Testis (tissue), 3 donors: ENCODE measurements around the gene ENPP6. TPM values are rescaled to one million over a fixed set of nuclear protein-coding genes. Genes with fewer than 3 reads are reported as not detected.

Experiments used
- DNase-seq: peaks from one replicate; pipeline ENCODE4 v3.0.0-alpha.2; 2019
- H3K27ac ChIP-seq, 2 donors: fragments of 200-600 bp; sonication (generic); one replicate each; pipeline ENCODE4 v1.5.1; 2019
- H3K27me3 ChIP-seq: fragments of 200-600 bp; sonication (generic); one replicate; pipeline ENCODE4 v1.5.1; 2019
- H3K36me3 ChIP-seq: fragments of 200-600 bp; sonication (generic); one replicate; pipeline ENCODE4 v1.5.1; 2017; ENCODE audit warnings: low read depth; ENCODE audit errors: missing control alignments
- H3K4me1 ChIP-seq: fragments of 200-600 bp; sonication (generic); one replicate; pipeline ENCODE4 v1.5.1; 2019
- H3K4me3 ChIP-seq, 2 donors: fragments of 200-600 bp; sonication (generic); one replicate each; pipeline ENCODE4 v1.5.1; 2017 to 2019
- H3K9me3 ChIP-seq: fragments of 200-600 bp; sonication (generic); one replicate; pipeline ENCODE4 v1.5.1; 2017
- CTCF ChIP-seq, 3 experiments: fragments of 450-650 bp in 2 of 3; fragments of 200-600 bp in 1 of 3; sonication (generic) in 1 of 3; IDR thresholded peaks; one replicate each; pipeline ENCODE4 v1.5.1; 2016 to 2019; ENCODE audit warnings: antibody characterized with exemption in 3 of 3, mild to moderate bottlenecking in 2 of 3, moderate library complexity in 1 of 3
- POLR2A ChIP-seq: fragments of 450-650 bp; IDR thresholded peaks from one replicate; pipeline ENCODE4 v1.6.1; 2017; ENCODE audit warnings: antibody characterized with exemption, mild to moderate bottlenecking, moderate library complexity
- WGBS, 2 donors: methylation state at CpG; one replicate each; pipeline ENCODE4 v1.1.5; 2018; 5-methylcytosine and 5-hydroxymethylcytosine counted together
- intact Hi-C: fragments of 100-400 bp; cut with DNase I; formaldehyde crosslinking; loops from one replicate; pipeline ENCODE4 v1.15.1; 2023; ENCODE audit warnings: low total_unique reads
- polyA plus RNA-seq: library from polyadenylated mRNA; stranded (reverse); fragments of 350-450 nt; fragmentation: Illumina TruSeq; extraction: RNeasy Lipid Tissue Mini Kit (QIAGEN cat#74804); gene quantifications from one replicate; pipeline ENCODE4 v1.2.3, GENCODE V29; 2014; ENCODE audit warnings: low read depth, low replicate concordance; ENCODE audit not compliant: insufficient read depth
- total RNA-seq, 2 donors: library from RNA; depleted of rRNA; stranded (reverse); fragments of >200 nt; gene quantifications; one replicate each; pipeline ENCODE4 v1.2.3, GENCODE V29; 2016

Gene ENPP6
- total and polyA plus RNA-seq, 3 donors from 2014 or later = 2.0 to 4.9 (median 3.5) TPM

GRCh38 chr4:184238072-184238745 lies 20.5 kb upstream of the ENPP6 start:
- TF ChIP-seq CTCF (IDR thresholded peaks at IDR 0.05) = no peak
- no peak for TF ChIP-seq POLR2A
- intact Hi-C loops = no loop called here
- Histone ChIP-seq H3K36me3 (no peaks in the 10 kb centered on the region), H3K9me3 (no peaks in the 10 kb centered on the region), H3K27me3 (no peaks in the 10 kb centered on the region), H3K4me1 (peaks cover 5% of the 10 kb centered on the region), H3K4me3 (no peak overlapping the region), H3K27ac (no peak overlapping the region)
- no peak for DNase-seq
- 84 to 90% methylated on average over 8 of the region's 8 CpGs for WGBS, 2 donors

- Histone ChIP-seq H3K27ac (no peak overlapping the region), H3K27me3 (no peaks in the 10 kb centered on the region), H3K4me1 (peaks cover 5% of the 10 kb centered on the region), H3K9me3 (no peaks in the 10 kb centered on the region), H3K36me3 (no peaks in the 10 kb centered on the region), H3K4me3 (no peak overlapping the region)
- no peak for DNase-seq
- intact Hi-C loops = no loop called here
- TF ChIP-seq CTCF (IDR thresholded peaks at IDR 0.05) (no peak), POLR2A (no peak)
- WGBS, 2 donors = 72 to 73% methylated on average over 2 of the region's 2 CpGs
Measured at GRCh38 chr4:184237612-184238011, 19.9 kb upstream of the ENPP6 start.

- TF ChIP-seq CTCF (IDR thresholded peaks at IDR 0.05) (no peak), POLR2A (no peak)
- DNase-seq = no peak
- no peak overlapping the region for H3K27ac ChIP-seq
- 85 to 100% methylated on average over 1 to 3 of the region's 3 CpGs for WGBS, 2 donors
- no peaks in the 10 kb centered on the region for H3K36me3 ChIP-seq
- H3K27me3 ChIP-seq = no peaks in the 10 kb centered on the region
- peaks cover 5% of the 10 kb centered on the region for H3K4me1 ChIP-seq
- no peak overlapping the region for H3K4me3 ChIP-seq
- H3K9me3 ChIP-seq = no peaks in the 10 kb centered on the region
- intact Hi-C loops = no loop called here
Measured at GRCh38 chr4:184235526-184235925, 17.9 kb upstream of the ENPP6 start.

GRCh38 chr4:184234155-184234554 lies 16.5 kb upstream of the ENPP6 start:
- 83 to 92% methylated on average over 4 of the region's 4 CpGs for WGBS, 2 donors
- H3K4me3 ChIP-seq = no peak overlapping the region
- no peaks in the 10 kb centered on the region for H3K27me3 ChIP-seq
- H3K27ac ChIP-seq = no peak overlapping the region
- TF ChIP-seq POLR2A = no peak
- intact Hi-C loops = no loop called here
- no peaks in the 10 kb centered on the region for H3K36me3 ChIP-seq
- H3K4me1 ChIP-seq = peaks cover 5% of the 10 kb centered on the region
- H3K9me3 ChIP-seq = no peaks in the 10 kb centered on the region
- no peak for DNase-seq

- WGBS, 2 donors = 81 to 83% methylated on average over 4 of the region's 4 CpGs
- no peaks in the 10 kb centered on the region for H3K36me3 ChIP-seq
- H3K27me3 ChIP-seq = no peaks in the 10 kb centered on the region
- no peak overlapping the region for H3K27ac ChIP-seq
- no peaks in the 10 kb centered on the region for H3K9me3 ChIP-seq
- DNase-seq = no peak
- H3K4me1 ChIP-seq = peaks cover 5% of the 10 kb centered on the region
- TF ChIP-seq CTCF (IDR thresholded peaks at IDR 0.05) (no peak), POLR2A (no peak)
- H3K4me3 ChIP-seq = no peak overlapping the region
- intact Hi-C loops = no loop called here
Measured at GRCh38 chr4:184232975-184233374, 15.3 kb upstream of the ENPP6 start.
